Measurements from ENCODE around the gene CROCC. TPM values are rescaled to one million over a fixed set of nuclear protein-coding genes. Genes with fewer than 3 reads are reported as not detected.

Gene CROCC
- total and polyA plus RNA-seq, 2 experiments from 2014 or later: 15.1 to 106 TPM

DNA sequence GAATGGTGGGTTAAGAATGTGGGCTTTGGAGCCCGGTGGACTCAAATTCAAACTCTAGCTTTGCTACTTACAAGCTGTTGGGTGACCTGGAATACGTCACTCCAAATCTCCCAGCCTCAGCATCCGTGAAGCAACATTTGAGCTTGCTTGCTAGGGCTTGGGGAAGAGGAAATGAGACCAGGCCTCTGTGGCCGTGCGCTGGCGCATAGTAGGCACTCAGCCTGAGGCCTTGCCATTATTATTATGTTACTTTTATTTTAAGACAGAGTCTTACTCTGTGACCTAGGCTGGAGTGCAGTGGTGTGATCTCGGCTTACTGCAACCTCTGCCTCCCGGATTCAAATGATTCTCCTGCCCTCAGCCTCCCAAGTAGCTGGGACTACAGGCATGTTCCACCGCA lies 70.9 kb downstream of the CROCC start:
- TF ChIP-seq ZNF331 (CRISPR knock-in tag; IDR thresholded peaks at IDR 0.05; ENCODE audit: low read depth) (no peak), POLR2AphosphoS5 (IDR thresholded peaks at IDR 0.05; ENCODE audit: low read depth) (no peak)

GRCh38 chr1:16993521-16994038 lies 71.8 kb downstream of the CROCC start:
- peaks cover 12% of the 10 kb centered on the region; the same call in 2 of the 3 replicates for H3K36me3 Mint-ChIP-seq (ENCODE audit: low read depth)
- ATAC-seq: no peak
- peaks cover 4% of the 10 kb centered on the region for H3K27me3 Mint-ChIP-seq (ENCODE audit: insufficient read depth, low read depth, poor library complexity)
- no peaks in the 10 kb centered on the region for H3K9me3 Mint-ChIP-seq
- H3F3A ChIP-seq (replicated peaks; ENCODE audit: low read depth): no peaks in the 10 kb centered on the region
- no peaks in the 10 kb centered on the region for H4K20me1 ChIP-seq (replicated peaks; ENCODE audit: insufficient read depth)
- no peak overlapping the region for H3K4me2 ChIP-seq
- DNase-seq (ENCODE audit: low spot score): no peak
- no peaks in the 10 kb centered on the region for H3K4me1 ChIP-seq (ENCODE audit: insufficient read depth)
- H3K9me2 ChIP-seq (ENCODE audit: insufficient read depth): no peaks in the 10 kb centered on the region
- no peak overlapping the region for H3K4me3 ChIP-seq
- no peak overlapping the region for H3K27ac Mint-ChIP-seq
- no peaks in the 10 kb centered on the region for H3K4me1 Mint-ChIP-seq
- H2AFZ ChIP-seq: no peak overlapping the region
- H3K79me2 ChIP-seq (replicated peaks; ENCODE audit: insufficient read depth): no peaks in the 10 kb centered on the region
- no peak overlapping the region for H3K27ac ChIP-seq (ENCODE audit: low read depth)
- H3K4me3 Mint-ChIP-seq: no peak overlapping the region
- H3K27me3 ChIP-seq (ENCODE audit: insufficient read depth): no peaks in the 10 kb centered on the region
- H3K36me3 ChIP-seq (ENCODE audit: insufficient read depth): no peaks in the 10 kb centered on the region
- TF ChIP-seq, protein P1, sequence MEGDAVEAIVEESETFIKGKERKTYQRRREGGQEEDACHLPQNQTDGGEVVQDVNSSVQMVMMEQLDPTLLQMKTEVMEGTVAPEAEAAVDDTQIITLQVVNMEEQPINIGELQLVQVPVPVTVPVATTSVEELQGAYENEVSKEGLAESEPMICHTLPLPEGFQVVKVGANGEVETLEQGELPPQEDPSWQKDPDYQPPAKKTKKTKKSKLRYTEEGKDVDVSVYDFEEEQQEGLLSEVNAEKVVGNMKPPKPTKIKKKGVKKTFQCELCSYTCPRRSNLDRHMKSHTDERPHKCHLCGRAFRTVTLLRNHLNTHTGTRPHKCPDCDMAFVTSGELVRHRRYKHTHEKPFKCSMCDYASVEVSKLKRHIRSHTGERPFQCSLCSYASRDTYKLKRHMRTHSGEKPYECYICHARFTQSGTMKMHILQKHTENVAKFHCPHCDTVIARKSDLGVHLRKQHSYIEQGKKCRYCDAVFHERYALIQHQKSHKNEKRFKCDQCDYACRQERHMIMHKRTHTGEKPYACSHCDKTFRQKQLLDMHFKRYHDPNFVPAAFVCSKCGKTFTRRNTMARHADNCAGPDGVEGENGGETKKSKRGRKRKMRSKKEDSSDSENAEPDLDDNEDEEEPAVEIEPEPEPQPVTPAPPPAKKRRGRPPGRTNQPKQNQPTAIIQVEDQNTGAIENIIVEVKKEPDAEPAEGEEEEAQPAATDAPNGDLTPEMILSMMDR (conservative IDR thresholded peaks at IDR 0.05; ENCODE audit: low read depth in 2 of 2): no peak
- TF ChIP-seq ETS1 (IDR thresholded peaks at IDR 0.05) (no peak), POLR2AphosphoS5 (IDR thresholded peaks at IDR 0.05; ENCODE audit: low read depth) (no peak), EZH2 (IDR thresholded peaks at IDR 0.05; ENCODE audit: low read depth, unreplicated experiment) (no peak), STAT1 (IDR thresholded peaks at IDR 0.05; ENCODE audit: unreplicated experiment) (no peak), CREB1 (CRISPR knock-in tag; IDR thresholded peaks at IDR 0.05; ENCODE audit: low read depth) (no peak), NANOG (IDR thresholded peaks at IDR 0.05; ENCODE audit: borderline replicate concordance) (no peak), JUNB (IDR thresholded peaks at IDR 0.05; ENCODE audit: unreplicated experiment) (no peak), ZNF114 (CRISPR knock-in tag; IDR thresholded peaks at IDR 0.05) (no peak), EZH2phosphoT487 (IDR thresholded peaks at IDR 0.05; ENCODE audit: unreplicated experiment) (no peak), ZNF331 (CRISPR knock-in tag; IDR thresholded peaks at IDR 0.05; ENCODE audit: low read depth) (no peak)
- TF ChIP-seq, protein P2, sequence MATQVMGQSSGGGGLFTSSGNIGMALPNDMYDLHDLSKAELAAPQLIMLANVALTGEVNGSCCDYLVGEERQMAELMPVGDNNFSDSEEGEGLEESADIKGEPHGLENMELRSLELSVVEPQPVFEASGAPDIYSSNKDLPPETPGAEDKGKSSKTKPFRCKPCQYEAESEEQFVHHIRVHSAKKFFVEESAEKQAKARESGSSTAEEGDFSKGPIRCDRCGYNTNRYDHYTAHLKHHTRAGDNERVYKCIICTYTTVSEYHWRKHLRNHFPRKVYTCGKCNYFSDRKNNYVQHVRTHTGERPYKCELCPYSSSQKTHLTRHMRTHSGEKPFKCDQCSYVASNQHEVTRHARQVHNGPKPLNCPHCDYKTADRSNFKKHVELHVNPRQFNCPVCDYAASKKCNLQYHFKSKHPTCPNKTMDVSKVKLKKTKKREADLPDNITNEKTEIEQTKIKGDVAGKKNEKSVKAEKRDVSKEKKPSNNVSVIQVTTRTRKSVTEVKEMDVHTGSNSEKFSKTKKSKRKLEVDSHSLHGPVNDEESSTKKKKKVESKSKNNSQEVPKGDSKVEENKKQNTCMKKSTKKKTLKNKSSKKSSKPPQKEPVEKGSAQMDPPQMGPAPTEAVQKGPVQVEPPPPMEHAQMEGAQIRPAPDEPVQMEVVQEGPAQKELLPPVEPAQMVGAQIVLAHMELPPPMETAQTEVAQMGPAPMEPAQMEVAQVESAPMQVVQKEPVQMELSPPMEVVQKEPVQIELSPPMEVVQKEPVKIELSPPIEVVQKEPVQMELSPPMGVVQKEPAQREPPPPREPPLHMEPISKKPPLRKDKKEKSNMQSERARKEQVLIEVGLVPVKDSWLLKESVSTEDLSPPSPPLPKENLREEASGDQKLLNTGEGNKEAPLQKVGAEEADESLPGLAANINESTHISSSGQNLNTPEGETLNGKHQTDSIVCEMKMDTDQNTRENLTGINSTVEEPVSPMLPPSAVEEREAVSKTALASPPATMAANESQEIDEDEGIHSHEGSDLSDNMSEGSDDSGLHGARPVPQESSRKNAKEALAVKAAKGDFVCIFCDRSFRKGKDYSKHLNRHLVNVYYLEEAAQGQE (IDR thresholded peaks at IDR 0.05; ENCODE audit: unreplicated experiment): no peak

More for the DNA sequence above, 70.9 kb downstream of the CROCC start:
- Histone ChIP-seq H2AFZ (no peak overlapping the region), H3K4me1 (ENCODE audit: insufficient read depth) (no peaks in the 10 kb centered on the region), H3K4me3 (no peak overlapping the region), H3K27me3 (ENCODE audit: insufficient read depth) (no peaks in the 10 kb centered on the region), H3K36me3 (ENCODE audit: insufficient read depth) (no peaks in the 10 kb centered on the region), H3K79me2 (replicated peaks; ENCODE audit: insufficient read depth) (no peaks in the 10 kb centered on the region), H3K27ac (ENCODE audit: low read depth) (no peak overlapping the region), H3K4me2 (no peak overlapping the region), H3F3A (replicated peaks; ENCODE audit: low read depth) (no peaks in the 10 kb centered on the region), H4K20me1 (replicated peaks; ENCODE audit: insufficient read depth) (no peaks in the 10 kb centered on the region), H3K9me2 (ENCODE audit: insufficient read depth) (no peaks in the 10 kb centered on the region)
- H3K36me3 Mint-ChIP-seq (ENCODE audit: low read depth): peaks cover 4% of the 10 kb centered on the region; the same call in 1 of the 3 replicates
- no peak for DNase-seq (ENCODE audit: low spot score)
- H3K27me3 Mint-ChIP-seq (ENCODE audit: insufficient read depth, low read depth, poor library complexity): peaks cover 4% of the 10 kb centered on the region
- H3K9me3 Mint-ChIP-seq: no peaks in the 10 kb centered on the region
- no peak overlapping the region for H3K4me3 Mint-ChIP-seq
- no peak for ATAC-seq
- no peak overlapping the region for H3K27ac Mint-ChIP-seq
- H3K4me1 Mint-ChIP-seq: no peaks in the 10 kb centered on the region
